GM12878 (cell line): ENCODE data around the gene SMIM31.

Experiments
- CTCF ChIP-seq, 3 experiments: IDR thresholded peaks in 2 of 3; conservative IDR thresholded peaks in 1 of 3; 2 replicates each; pipeline ENCODE4 v1.5.1; 2011; ENCODE audit warnings: low read depth in 3 of 3, low read length in 3 of 3, mild to moderate bottlenecking in 3 of 3, control low read depth in 2 of 3, moderate library complexity in 2 of 3, inconsistent platforms in 1 of 3, mixed read lengths in 1 of 3; ENCODE audit not compliant: control insufficient read depth in 2 of 3, insufficient read depth in 1 of 3; ENCODE audit errors: extremely low read depth in 1 of 3
- EED ChIP-seq: sonication (generic); IDR thresholded peaks from 2 replicates; pipeline ENCODE4 v1.6.1; 2016; ENCODE audit warnings: antibody characterized with exemption, low read depth
- MYC ChIP-seq: IDR thresholded peaks from 2 replicates; pipeline ENCODE4 v1.6.1; 2011; ENCODE audit warnings: mild to moderate bottlenecking, low read length, moderate library complexity, inconsistent platforms; ENCODE audit not compliant: insufficient read depth, insufficient replicate concordance, insufficient read length, severe bottlenecking
- POLR2A ChIP-seq: IDR thresholded peaks from 2 replicates; pipeline ENCODE4 v1.6.1; 2011; ENCODE audit warnings: low read depth, mild to moderate bottlenecking, low read length

GRCh38 chr4:164807611-164808010, 53.7 kb downstream of the SMIM31 start:
- TF ChIP-seq EED (no peak), MYC (no peak), CTCF (IDR thresholded peaks at IDR 0.05 in 2 of 3, conservative IDR thresholded peaks at IDR 0.05 in 1 of 3; ENCODE audit: control insufficient read depth in 2 of 3, extremely low read depth in 1 of 3, insufficient read depth in 1 of 3, low read depth in 3 of 3, low read length in 3 of 3) (no peak), POLR2A (no peak)
